GM19455 (cell line): Measurements from ENCODE around the gene KCNJ6.
"Not testable (repeated sequence)": the region's sequence is repeated elsewhere in the genome, so short reads cannot be mapped to it uniquely, and the experiment has no call there.

ENCODE experiments used
- ATAC-seq: cut with Tn5 transposase; IDR thresholded peaks from one replicate; pipeline ENCODE4 v1.9.1; 2021; ENCODE audit not compliant: unreplicated experiment

KCNJ6 gene, protein sequence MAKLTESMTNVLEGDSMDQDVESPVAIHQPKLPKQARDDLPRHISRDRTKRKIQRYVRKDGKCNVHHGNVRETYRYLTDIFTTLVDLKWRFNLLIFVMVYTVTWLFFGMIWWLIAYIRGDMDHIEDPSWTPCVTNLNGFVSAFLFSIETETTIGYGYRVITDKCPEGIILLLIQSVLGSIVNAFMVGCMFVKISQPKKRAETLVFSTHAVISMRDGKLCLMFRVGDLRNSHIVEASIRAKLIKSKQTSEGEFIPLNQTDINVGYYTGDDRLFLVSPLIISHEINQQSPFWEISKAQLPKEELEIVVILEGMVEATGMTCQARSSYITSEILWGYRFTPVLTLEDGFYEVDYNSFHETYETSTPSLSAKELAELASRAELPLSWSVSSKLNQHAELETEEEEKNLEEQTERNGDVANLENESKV

DNA sequence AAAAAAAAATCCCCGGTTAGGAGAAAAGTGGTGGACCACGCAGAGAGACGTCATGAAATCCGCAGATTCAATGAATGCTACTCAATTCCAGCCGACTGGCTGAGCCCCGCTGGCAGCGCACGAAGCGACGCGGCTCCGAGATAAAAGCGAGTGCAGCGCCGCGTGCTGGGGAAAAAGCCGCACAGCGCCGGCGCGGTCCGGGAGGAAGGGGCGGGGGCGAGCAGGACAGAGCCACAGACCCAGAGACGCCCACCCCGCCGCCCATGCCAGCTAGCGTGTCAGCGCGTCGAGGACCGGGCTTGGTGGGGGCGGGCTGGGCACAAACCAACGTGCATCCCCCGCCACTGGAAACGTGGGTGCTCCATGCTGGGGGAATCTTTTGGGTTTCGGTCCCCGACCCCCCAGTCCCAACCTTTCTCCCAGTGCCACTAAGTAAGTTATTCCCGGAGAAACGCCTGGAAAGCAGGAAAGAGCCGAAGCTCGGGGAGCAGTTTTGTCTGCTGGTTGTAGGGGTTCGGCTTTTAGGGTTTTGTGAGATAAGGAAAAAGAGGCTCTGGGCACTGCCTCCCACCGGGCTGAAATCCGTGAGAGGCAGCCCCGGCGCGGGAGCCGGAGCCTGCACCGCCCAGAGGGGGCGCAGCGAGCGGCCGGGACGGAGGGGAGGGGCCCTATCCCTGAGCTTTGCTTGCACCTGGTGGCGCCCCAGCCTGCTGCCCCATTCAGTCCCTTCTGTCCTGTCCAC lies at the start of gene KCNJ6:
Gene KCNJ6, minus strand, starts transcription at position 148 of the 742 bp plus-strand sequence. CDS start 75,775 bp downstream, outside the sequence.
- ATAC-seq = no peak

DNA sequence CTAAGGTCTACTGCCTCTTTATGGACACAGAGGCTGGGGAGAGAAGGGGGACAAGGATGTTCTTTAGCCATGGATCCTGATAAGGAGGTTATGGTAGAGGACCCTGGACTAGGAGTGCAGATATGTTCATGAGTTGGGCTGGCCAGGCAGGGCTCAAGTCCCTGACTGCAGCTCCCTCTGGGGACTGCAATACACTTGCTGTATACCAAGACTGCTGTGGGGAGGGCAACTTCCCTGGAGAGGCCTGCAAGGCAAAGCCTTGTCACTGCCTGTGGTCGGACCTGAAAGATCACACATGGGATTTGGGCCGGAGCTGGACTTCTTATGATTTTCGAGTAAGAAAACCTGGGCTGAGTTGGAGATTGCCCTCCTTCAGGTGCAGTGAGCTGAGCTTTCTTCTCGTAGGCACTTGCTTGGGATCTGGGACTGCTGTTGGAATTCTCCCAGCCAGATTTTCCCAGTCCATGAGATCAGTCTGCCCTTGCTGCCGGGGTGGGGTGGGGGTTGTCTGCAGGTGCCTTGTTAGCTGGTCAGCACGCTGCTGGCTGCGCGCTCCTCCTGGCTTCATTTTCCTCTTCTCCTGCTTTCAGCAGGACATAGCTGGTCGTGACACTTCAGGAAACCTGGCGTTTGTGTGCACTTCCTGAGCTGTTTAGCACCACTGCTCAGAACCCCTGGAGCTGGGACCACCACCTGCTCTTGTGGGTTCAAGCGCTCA lies 49.0 kb upstream of the KCNJ6 start:
- no peak for ATAC-seq

DNA sequence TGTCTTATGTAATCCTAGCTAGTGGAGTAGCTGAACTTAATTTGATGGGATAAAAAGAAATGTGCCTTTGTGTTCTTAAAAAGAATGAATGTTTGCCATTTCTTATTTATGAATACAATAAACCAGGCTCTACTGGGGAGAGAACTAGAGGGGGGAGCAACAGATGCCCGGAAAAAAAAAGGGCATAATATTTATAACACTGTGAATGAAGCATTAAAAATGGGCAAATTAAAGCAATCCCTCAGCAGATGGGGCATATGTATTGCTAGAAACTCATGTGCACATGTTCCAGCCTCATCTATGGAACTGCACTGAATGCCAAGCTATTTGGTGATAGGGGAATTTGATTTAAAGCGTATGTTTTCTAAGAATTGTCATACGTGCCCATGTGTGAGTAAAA lies 42.3 kb upstream of the KCNJ6 start:
- ATAC-seq = no peak

DNA sequence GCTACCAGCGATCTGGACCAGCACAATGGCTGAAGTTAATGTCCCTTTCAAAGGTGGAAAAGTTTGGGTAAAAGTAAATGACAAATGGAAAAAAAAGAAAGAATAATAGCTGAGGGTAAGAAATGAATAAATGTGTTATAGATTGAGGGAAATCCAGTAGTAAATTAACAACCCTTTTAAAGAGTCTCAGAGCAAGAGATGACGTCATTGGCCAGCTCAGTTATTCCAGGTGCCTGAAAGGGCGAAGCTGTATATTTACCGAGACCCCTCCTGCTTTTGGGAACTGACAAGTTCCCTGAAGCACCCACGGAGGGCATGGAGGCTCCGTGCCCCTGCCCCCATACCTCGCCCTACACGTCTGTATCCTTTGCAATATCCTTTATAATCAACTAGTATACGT lies 40.5 kb upstream of the KCNJ6 start:
- ATAC-seq = no peak

DNA sequence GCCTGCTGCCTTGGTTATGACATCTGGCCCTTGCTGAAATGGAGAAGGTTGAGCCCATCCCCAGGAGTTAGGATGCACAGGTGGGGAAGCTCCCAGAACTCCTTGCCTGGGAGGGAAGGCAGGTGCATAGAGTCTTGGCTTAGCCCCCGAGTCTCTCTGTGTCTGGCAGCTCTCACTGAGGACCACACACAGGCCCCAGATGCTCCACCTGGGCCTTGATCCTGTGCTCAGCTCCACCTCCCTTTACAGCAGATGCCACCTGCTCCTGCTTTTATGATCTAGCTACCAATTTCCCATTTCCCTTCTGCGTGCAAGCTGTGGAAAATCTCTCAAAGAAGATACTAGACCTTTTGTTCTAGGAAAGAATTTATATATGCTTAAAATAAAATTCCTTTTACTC lies 28.8 kb upstream of the KCNJ6 start:
- no peak for ATAC-seq

DNA sequence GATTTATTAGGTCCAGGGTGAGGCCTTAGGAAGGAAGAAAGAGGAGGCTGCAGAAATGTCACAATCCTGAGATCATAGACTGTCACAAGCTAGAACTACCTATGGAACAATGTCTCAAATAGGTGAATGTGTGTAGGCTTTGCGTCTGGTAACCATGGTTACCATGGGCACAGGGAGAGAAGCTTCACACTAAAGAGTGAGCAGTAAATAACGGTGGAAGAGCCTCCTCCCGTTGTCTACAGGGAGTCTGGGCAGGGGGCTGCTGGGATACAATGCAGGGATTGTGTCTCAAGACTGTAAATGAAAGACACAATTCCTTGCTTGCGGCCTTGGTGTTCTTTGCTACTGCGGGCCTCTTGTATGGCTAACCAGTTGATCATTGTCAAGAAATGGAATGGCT lies 28.2 kb upstream of the KCNJ6 start:
- no peak for ATAC-seq

DNA sequence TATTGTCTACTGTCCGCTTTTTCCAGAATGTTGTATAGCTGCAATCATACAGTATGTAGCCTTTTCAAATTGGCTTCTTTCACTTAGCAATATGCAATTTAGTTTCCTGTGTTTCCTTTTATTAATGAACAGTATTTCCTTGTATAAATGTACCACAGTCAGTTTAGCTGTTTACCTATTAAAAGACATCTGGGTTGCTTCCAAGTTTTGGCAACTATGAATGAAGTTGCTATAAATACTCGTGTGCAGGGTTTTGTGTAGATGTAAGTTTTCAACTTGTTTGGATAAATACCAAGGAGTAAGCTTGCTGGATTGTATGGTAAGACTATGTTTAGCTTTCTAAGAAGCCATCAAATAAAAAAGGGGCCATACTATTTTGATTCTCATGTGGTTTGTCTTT lies 24.4 kb upstream of the KCNJ6 start:
- ATAC-seq = no peak

DNA sequence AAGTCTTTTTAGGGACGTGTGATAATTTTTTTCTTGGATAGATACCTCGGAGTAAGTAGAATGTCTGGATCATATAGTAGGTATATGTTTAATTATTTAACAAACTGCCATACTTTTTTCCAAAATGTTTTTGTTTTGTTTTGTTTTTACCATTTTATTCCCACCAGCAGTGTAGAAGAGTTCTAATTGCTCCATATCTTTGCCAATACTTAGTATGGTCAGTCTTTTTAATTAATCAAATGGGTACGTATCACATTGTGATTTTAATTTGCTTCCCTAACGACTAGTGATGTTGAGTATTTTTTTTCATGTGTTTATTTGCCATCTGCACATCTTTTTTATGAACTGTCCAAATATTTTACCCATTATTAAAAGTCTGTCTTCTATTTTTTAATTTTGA lies 23.6 kb upstream of the KCNJ6 start:
- ATAC-seq = no peak

DNA sequence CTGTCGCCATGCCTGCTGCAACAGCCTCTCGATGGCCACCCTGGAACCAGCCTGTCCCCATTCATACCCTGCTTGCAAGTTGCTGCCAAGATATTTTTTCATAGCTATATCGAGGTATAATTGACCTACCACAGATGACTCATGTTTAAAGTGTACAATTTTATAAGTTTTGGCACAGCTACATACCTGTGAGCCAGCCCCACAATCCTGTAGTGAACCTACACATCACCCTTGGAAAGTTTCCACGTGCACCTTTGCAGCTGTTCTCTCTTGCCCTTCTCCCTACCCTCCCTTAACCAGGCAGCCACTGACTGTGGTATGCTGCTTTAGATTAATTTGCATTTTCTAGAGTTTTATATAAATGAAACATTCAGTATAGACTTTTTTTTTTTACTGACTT lies 23.0 kb upstream of the KCNJ6 start:
- ATAC-seq = no peak

DNA sequence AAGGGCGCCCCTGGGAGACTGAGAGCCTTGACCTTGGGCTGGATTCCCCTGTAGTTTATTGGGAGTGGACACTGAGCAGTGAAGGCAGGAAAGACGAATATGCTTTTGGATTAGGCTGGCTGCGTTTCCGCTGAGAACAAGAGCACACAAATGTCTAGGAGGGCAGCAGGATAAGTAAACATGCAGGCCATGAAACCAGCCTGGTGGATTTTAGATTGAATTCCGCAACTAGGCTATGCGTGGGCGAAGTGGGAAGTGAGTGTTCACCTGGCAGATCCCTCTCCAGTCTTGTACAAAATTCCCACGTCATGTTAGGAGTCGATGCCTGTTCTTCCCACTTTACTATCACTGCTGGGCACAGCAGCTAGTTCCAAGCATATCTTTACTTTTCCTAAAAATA lies 21.4 kb upstream of the KCNJ6 start:
- ATAC-seq = no peak

DNA sequence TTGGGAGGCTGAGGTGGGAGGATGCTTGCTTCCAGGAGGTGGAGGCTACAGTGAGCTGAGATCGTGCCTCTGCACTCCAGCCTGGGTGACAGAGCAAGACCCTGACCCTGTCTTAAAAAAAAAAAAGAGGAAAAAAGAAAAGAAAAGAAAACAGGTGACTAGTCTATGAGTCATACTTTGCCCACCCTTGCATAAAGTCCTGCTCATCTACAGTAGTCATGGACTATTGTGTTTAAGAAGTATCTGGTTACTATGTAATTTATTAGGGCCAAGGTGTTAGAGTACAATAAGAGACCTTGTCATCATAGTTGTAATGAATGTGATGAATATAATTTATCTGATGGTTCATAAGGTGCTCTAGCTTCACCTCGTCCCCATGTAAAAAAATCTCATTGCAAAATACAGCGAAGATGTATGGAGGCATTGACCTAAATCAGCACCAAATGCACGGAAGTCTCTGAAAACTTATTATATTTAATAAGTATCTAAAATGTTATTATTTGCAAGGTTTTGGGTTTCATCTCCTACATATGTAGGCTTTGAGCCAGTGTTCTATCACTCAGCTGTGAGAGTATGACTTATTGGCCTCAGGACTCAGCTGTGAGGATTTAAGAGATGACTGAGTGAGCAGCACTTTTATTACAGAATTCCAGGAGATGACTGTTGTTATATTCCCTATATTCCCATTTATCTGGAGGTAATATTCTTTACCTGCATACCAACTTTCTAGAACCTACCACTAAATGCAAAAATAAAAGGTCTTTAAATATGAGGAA lies 19.9 kb upstream of the KCNJ6 start:
- ATAC-seq = no peak

DNA sequence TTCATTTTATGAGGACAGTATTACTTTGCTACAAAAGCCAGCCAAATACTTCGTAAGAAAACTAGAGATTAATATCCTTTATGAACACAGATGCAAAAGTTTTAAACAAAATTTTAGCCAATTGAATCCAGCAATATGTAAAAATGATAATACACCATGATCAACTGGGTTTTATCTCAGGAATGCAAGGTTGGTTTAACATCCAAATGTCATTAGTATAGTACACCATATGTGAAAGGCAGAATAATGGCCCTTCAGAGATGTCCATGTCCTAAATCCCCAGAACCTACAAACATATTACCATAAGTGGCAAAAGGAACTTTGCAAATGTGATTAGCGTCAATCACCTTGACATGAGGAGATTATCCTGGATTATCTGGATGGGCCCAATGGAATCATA lies 16.7 kb upstream of the KCNJ6 start:
- ATAC-seq = no peak

DNA sequence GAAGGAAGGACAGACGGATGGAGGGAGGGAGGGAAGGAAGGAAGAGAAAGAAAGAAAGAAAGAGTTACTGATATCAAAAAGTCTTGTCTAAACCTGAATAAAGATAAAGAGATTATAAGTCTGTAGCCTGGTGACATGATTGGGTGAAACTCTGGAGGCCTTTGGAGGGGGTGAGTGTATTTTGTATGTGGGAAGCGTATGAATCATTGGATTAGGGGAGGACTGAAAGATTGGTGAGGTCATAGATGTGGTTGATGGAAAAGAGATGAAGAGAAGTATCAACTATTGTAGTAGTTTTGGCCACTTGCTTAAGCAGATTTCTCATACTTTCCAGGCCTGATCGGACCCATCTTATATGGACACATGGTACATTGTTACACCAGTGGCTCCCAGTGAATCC lies 11.5 kb upstream of the KCNJ6 start:
- ATAC-seq = no peak

DNA sequence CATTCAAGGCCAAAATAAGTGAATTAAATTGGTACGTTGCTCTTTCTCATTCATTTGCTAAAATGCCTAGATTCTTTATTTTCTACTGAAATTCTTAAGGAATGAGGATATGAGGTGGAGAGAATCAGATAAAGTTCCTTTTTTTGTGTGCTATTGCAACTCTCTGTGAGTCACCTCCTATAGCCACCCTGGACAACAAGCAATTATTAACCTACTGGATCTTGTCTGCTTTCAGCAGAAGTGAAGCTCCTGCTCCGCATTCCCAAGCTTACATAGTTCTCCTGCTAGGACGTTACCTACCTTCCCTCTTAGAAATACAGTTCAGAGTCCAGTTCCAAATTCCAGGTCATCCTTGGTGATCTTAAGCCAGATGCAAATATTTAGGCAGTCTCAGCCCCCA lies 4.8 kb upstream of the KCNJ6 start:
- ATAC-seq = no peak

DNA sequence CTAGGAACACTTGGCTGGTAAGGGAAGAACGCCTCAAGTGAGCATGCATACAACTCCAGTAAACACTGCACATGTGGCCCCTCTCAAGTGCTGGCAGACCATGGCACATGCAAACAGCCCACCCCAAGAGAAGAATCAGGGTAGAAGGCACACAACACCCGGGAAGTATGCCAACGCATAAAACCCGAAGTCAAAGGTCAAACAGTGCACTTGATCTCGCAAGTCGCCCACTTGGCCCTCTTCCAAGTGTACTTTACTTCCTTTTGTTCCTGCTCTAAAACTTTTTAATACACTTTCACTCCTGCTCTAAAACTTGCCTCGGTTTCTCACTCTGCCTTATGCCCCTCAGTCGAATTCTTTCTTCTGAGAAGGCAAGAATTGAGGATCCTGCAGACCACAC lies 4.0 kb upstream of the KCNJ6 start:
- ATAC-seq = not testable (repeated sequence)

DNA sequence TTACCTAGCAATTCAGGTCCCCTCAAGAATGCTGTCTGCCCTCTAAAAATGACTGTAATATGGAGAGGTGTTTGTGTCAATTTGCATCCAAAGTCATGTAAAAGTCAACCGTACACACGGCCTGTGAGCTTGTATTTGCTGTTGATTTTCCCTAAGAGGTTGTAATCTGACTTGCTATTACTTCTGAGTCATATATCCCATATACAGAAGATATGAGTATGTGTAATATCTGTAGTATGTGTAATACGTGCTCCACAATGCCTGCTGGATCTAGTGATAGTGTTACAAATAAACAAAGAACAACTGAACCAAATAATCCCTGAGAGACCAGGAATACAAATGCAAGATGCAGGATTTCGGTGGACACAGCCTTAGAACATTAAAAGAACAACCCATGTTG lies 1.4 kb upstream of the KCNJ6 start:
- no peak for ATAC-seq

DNA sequence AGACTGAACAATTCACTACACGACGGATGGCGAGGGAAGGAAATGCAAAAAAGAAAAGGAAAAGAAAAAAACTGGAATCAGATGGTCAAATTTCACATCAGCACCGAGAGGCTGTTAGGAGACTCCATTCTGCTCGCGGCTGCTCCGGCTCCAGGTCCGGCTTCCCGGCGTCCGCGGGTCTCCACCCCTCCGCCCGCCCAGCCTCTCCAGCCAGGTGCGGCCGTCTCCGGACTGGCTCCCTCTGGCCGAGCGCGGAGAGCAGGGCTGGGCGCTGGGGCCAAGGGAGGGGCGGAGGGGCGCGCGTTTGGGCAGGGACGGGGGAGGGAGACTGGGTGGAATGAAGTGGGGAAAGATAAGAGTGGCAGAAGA lies 332 bp downstream of the KCNJ6 start:
- no peak for ATAC-seq

DNA sequence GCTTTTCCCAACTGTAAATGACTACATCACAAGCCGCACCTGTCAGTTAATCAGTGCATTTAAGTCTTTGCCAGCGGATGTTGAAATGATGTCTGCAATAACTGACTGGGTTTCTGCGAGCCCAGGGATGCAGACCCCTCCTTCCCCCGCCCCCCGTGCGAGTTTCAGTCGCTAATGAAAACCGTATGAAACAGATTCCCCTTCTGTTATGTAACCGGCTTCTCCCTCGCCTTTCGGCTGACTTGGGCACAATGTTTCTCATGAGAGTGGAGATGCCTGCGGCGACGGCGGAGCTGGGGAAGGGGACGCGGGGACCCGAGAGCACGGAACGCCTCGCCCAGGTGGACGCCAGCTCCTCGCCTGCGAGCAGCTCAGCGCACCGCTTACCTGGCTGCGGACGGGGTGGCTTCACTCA lies 753 bp downstream of the KCNJ6 start:
- no peak for ATAC-seq

DNA sequence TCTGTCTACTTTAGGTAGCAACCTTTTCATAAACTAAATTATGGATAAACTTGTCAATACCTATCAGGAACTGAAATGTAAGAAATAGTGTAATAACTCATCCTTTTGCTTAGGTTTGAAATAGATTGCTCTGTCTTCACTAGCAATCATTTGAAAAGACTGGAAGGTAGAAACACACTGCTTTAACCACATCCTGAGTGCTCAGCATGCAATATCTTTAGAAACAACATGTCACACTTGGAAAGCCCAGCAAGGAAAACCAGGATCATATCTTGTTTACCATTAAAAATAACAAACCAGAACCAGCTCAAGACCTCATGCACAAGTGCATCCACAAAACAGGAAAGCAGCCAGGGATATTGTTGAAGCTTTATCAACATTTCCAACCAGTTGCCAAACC lies 3.6 kb downstream of the KCNJ6 start:
- ATAC-seq = no peak

DNA sequence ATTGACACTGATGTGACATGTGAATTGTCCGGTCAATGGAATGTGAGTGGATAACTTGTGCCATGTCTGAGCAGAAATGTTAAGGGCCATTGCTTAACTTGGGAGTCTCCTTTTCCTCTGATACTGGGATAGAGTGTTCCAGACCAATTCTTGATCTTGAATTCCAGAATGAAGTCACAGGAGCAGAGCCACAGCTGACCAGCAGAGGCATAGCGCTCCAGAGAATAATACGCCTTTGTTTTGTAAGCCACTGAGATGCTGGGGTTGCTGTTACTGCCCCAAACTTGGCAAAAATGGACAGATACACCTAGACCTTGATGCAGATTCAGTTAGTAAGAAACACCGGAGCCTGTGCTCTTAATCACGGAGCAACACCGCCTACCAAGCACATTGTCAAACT lies 6.3 kb downstream of the KCNJ6 start:
- no peak for ATAC-seq

DNA sequence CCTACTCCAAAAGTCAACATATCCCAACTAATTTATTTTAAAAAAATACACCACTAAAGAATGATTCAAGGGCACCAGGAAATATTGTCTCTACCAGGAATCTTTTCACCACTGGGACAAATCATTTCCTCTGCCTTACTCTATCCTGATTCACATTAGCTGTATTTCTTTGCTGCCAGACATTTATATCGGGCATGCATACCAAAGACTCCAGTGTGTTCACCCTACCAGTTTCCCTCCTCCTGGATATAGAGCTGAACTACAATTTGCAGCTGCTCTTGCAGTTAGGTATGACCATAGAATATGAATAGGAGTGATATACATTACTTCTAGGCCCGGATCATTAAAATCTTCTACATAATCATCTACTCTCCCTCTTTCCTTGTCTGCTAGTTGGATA lies 7.6 kb downstream of the KCNJ6 start:
- ATAC-seq = no peak
